HepG2 (cell line): Measurements from ENCODE around the gene KREMEN1.

Experiments used
- CBFB ChIP-seq: sonication (generic); formaldehyde crosslinking; IDR thresholded peaks from 2 replicates; pipeline ENCODE4 v1.4.0; 2020; ENCODE audit warnings: missing genetic modification reagents
- CTCF ChIP-seq: sonication (generic); formaldehyde crosslinking; IDR thresholded peaks from 2 replicates; pipeline ENCODE4 v1.5.0; 2020; ENCODE audit warnings: mild to moderate bottlenecking, missing genetic modification reagents, moderate library complexity
- GABPB1 ChIP-seq: IDR thresholded peaks from 2 replicates; pipeline ENCODE4 v1.6.1; 2016; ENCODE audit warnings: mild to moderate bottlenecking, missing genetic modification reagents, moderate library complexity, missing compliant biosample characterization
- NR2F2 ChIP-seq: IDR thresholded peaks from 2 replicates; pipeline ENCODE4 v1.6.1; 2012; ENCODE audit warnings: low read depth, inconsistent platforms, borderline replicate concordance
- ONECUT2 ChIP-seq: sonication (generic); formaldehyde crosslinking; IDR thresholded peaks from 2 replicates; pipeline ENCODE4 v1.4.0; 2020; ENCODE audit warnings: missing genetic modification reagents
- PAX8 ChIP-seq: sonication (generic); formaldehyde crosslinking; IDR thresholded peaks from 2 replicates; pipeline ENCODE4 v1.8.0; 2022; ENCODE audit warnings: mild to moderate bottlenecking, missing genetic modification reagents, borderline replicate concordance
- POLR2A ChIP-seq, 2 experiments: IDR thresholded peaks; 2 replicates each; pipeline ENCODE4 v1.6.1; 2011; ENCODE audit warnings: low read depth in 2 of 2, low read length in 2 of 2, mild to moderate bottlenecking in 1 of 2, moderate library complexity in 1 of 2; ENCODE audit not compliant: insufficient read depth in 1 of 2
- SRF ChIP-seq: IDR thresholded peaks from 2 replicates; pipeline ENCODE4 v1.6.1; 2011; ENCODE audit warnings: mild to moderate bottlenecking, low read depth, low read length, moderate library complexity

DNA sequence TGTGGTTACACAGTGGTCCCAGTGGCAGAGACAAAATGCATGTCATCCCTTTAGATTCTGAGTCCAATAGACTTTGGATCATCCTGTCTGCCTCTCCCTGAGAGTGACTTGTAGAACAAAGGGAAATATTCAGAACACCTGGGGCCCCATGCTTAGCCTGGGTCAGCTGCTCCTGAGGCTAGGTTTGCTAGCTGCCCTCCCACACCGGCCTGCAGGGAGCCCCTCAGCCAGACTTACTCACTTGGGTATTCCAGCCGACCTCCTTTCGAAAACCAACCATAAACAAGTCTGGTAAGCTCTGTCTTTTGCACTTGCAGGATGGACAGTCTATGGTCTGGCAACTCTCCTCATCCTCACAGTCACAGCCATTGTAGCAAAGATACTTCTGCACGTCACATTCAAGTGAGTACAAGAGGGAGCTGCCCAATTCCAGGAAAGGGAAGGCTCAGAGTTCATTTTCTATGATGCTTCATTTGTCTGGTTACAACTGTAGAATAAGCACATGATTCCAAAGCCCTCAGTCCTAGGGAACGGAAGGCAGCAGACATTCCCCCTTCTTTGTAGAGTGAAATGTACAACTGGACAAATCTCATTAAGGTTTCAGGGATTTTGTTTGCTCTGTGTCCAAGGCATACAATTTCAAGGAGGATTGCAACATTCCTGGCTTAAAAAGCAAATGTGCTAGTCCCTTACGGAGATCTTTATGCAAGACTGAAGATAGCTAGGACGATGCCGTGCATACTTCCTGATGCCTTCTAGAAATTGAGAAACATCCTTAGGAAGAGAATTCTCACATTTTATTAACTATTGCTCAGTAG, 67.3 kb downstream of the KREMEN1 start:
- TF ChIP-seq PAX8 (no peak), NR2F2 (no peak), POLR2A (IDR thresholded peaks at IDR 0.05; ENCODE audit: insufficient read depth in 1 of 2, low read depth in 2 of 2, low read length in 2 of 2) (no peak), CTCF (no peak), ONECUT2 (CRISPR knock-in tag) (no peak), SRF (no peak), CBFB (CRISPR knock-in tag) (no peak), GABPB1 (no peak)
